HAP-1 (cell line): Measurements from ENCODE around the gene IGSF22.

Source experiments
- DNase-seq, 2 experiments: peaks; one replicate each; pipeline ENCODE4 v3.0.0-alpha.2; 2016 to 2020; ENCODE audit warnings: low spot score in 2 of 2
- H3K27me3 ChIP-seq: fragments of 250-450 bp; sonication (Bioruptor Pico); 2 replicates; pipeline ENCODE4 v1.5.1; 2020; ENCODE audit warnings: low read depth, mild to moderate bottlenecking, moderate library complexity
- H3K36me3 ChIP-seq: fragments of 250-450 bp; sonication (Bioruptor Pico); replicated peaks from 2 replicates; pipeline ENCODE4 v1.5.1; 2020; ENCODE audit warnings: mild to moderate bottlenecking
- H3K4me1 ChIP-seq: fragments of 250-450 bp; sonication (Bioruptor Pico); 2 replicates; pipeline ENCODE4 v1.5.1; 2020; ENCODE audit warnings: mild to moderate bottlenecking
- H3K4me3 ChIP-seq: fragments of 250-450 bp; sonication (Bioruptor Pico); 2 replicates; pipeline ENCODE4 v1.5.1; 2020; ENCODE audit warnings: mild to moderate bottlenecking, moderate library complexity
- H3K9me3 ChIP-seq: fragments of 250-450 bp; sonication (Bioruptor Pico); 2 replicates; pipeline ENCODE4 v1.5.1; 2020; ENCODE audit warnings: mild to moderate bottlenecking, moderate library complexity
- in situ Hi-C: fragments of 300-500 bp; cut with MboI; formaldehyde crosslinking; loops from 3 replicates; pipeline ENCODE4 v1.14.3; 2020; ENCODE audit warnings: low sequenced_read_pairs, inconsistent platforms, mixed read lengths

Gene IGSF22

GRCh38 chr11:18726040-18726439, at the start of gene IGSF22:
Gene IGSF22 (minus strand): TSS chr11:18726188. CDS start chr11:18724236, 1,952 bp downstream.
- Histone ChIP-seq H3K27me3 (no peaks in the 10 kb centered on the region), H3K36me3 (no peaks in the 10 kb centered on the region), H3K9me3 (no peaks in the 10 kb centered on the region), H3K4me1 (no peaks in the 10 kb centered on the region), H3K4me3 (no peak within 1 kb of the TSS)
- in situ Hi-C loops: loop anchor here (25.0 kb wide), 1 partner anchor 189 kb away; the partner anchor contains the start of gene TSG101
- DNase-seq: no peak

GRCh38 chr11:18774801-18775200, 48.8 kb upstream of the IGSF22 start:
- no peaks in the 10 kb centered on the region for H3K36me3 ChIP-seq
- no peaks in the 10 kb centered on the region for H3K4me1 ChIP-seq
- no peaks in the 10 kb centered on the region for H3K9me3 ChIP-seq
- in situ Hi-C loops: no loop called here
- peaks cover 3% of the 10 kb centered on the region; the same call in 1 of the 2 replicates for H3K27me3 ChIP-seq
- no peak overlapping the region for H3K4me3 ChIP-seq
- DNase-seq: no peak

- DNase-seq: no peak
- Histone ChIP-seq H3K9me3 (no peaks in the 10 kb centered on the region), H3K4me3 (no peak overlapping the region), H3K36me3 (no peaks in the 10 kb centered on the region), H3K4me1 (no peaks in the 10 kb centered on the region), H3K27me3 (peaks cover 3% of the 10 kb centered on the region; the same call in 1 of the 2 replicates)
- in situ Hi-C loops: no loop called here
These were observed 47.7 kb upstream of the IGSF22 start for GRCh38 chr11:18773681-18774080.

- H3K36me3 ChIP-seq: no peaks in the 10 kb centered on the region
- in situ Hi-C loops: no loop called here
- DNase-seq: no peak
- H3K4me3 ChIP-seq: no peak overlapping the region
- H3K27me3 ChIP-seq: peaks cover 3% of the 10 kb centered on the region; the same call in 1 of the 2 replicates
- H3K9me3 ChIP-seq: no peaks in the 10 kb centered on the region
- no peaks in the 10 kb centered on the region for H3K4me1 ChIP-seq
These were observed 47.1 kb upstream of the IGSF22 start for GRCh38 chr11:18773104-18773503.

- Histone ChIP-seq H3K4me1 (no peaks in the 10 kb centered on the region), H3K27me3 (peaks cover 3% of the 10 kb centered on the region; the same call in 1 of the 2 replicates), H3K4me3 (no peak overlapping the region), H3K9me3 (no peaks in the 10 kb centered on the region), H3K36me3 (no peaks in the 10 kb centered on the region)
- no peak for DNase-seq
- in situ Hi-C loops: no loop called here
These were observed 46.2 kb upstream of the IGSF22 start for GRCh38 chr11:18772211-18772610.

GRCh38 chr11:18771266-18772035, 45.5 kb upstream of the IGSF22 start:
- Histone ChIP-seq H3K27me3 (peaks cover 3% of the 10 kb centered on the region; the same call in 1 of the 2 replicates), H3K36me3 (no peaks in the 10 kb centered on the region), H3K4me3 (no peak overlapping the region), H3K4me1 (no peaks in the 10 kb centered on the region), H3K9me3 (no peaks in the 10 kb centered on the region)
- in situ Hi-C loops: no loop called here
- DNase-seq: no peak

GRCh38 chr11:18770479-18771125, 44.6 kb upstream of the IGSF22 start:
- in situ Hi-C loops: no loop called here
- no peaks in the 10 kb centered on the region for H3K9me3 ChIP-seq
- no peak for DNase-seq
- H3K27me3 ChIP-seq: peaks cover 3% of the 10 kb centered on the region; the same call in 1 of the 2 replicates
- H3K4me3 ChIP-seq: no peak overlapping the region
- no peaks in the 10 kb centered on the region for H3K36me3 ChIP-seq
- H3K4me1 ChIP-seq: no peaks in the 10 kb centered on the region

GRCh38 chr11:18769802-18770456, 43.9 kb upstream of the IGSF22 start:
- H3K27me3 ChIP-seq: peaks cover 3% of the 10 kb centered on the region; the same call in 1 of the 2 replicates
- H3K4me1 ChIP-seq: no peaks in the 10 kb centered on the region
- no peaks in the 10 kb centered on the region for H3K36me3 ChIP-seq
- no peak for DNase-seq
- in situ Hi-C loops: no loop called here
- no peaks in the 10 kb centered on the region for H3K9me3 ChIP-seq
- no peak overlapping the region for H3K4me3 ChIP-seq

- Histone ChIP-seq H3K4me3 (no peak overlapping the region), H3K4me1 (no peaks in the 10 kb centered on the region), H3K27me3 (peaks cover 3% of the 10 kb centered on the region; the same call in 1 of the 2 replicates), H3K9me3 (no peaks in the 10 kb centered on the region), H3K36me3 (no peaks in the 10 kb centered on the region)
- no peak for DNase-seq
- in situ Hi-C loops: no loop called here
These were observed 43.0 kb upstream of the IGSF22 start for GRCh38 chr11:18768978-18769377.

GRCh38 chr11:18768472-18768901, 42.5 kb upstream of the IGSF22 start:
- Histone ChIP-seq H3K4me1 (no peaks in the 10 kb centered on the region), H3K36me3 (no peaks in the 10 kb centered on the region), H3K9me3 (no peaks in the 10 kb centered on the region), H3K27me3 (peaks cover 3% of the 10 kb centered on the region; the same call in 1 of the 2 replicates), H3K4me3 (no peak overlapping the region)
- no peak for DNase-seq
- in situ Hi-C loops: no loop called here

- in situ Hi-C loops: no loop called here
- H3K9me3 ChIP-seq: no peaks in the 10 kb centered on the region
- no peak for DNase-seq
- no peak overlapping the region for H3K4me3 ChIP-seq
- H3K36me3 ChIP-seq: no peaks in the 10 kb centered on the region
- H3K27me3 ChIP-seq: no peaks in the 10 kb centered on the region
- no peaks in the 10 kb centered on the region for H3K4me1 ChIP-seq
These were observed 40.0 kb upstream of the IGSF22 start for GRCh38 chr11:18766015-18766414.

GRCh38 chr11:18765554-18765953, 39.6 kb upstream of the IGSF22 start:
- in situ Hi-C loops: no loop called here
- Histone ChIP-seq H3K36me3 (no peaks in the 10 kb centered on the region), H3K4me3 (no peak overlapping the region), H3K9me3 (no peaks in the 10 kb centered on the region), H3K27me3 (no peaks in the 10 kb centered on the region), H3K4me1 (no peaks in the 10 kb centered on the region)
- DNase-seq: no peak

GRCh38 chr11:18761741-18762140, 35.8 kb upstream of the IGSF22 start:
- in situ Hi-C loops: no loop called here
- peaks cover 4% of the 10 kb centered on the region; the same call in 1 of the 2 replicates for H3K27me3 ChIP-seq
- DNase-seq: no peak
- no peak overlapping the region for H3K4me3 ChIP-seq
- no peaks in the 10 kb centered on the region for H3K4me1 ChIP-seq
- H3K9me3 ChIP-seq: no peaks in the 10 kb centered on the region
- H3K36me3 ChIP-seq: no peaks in the 10 kb centered on the region

- Histone ChIP-seq H3K36me3 (no peaks in the 10 kb centered on the region), H3K4me1 (no peaks in the 10 kb centered on the region), H3K27me3 (peaks cover 4% of the 10 kb centered on the region; the same call in 1 of the 2 replicates), H3K9me3 (no peaks in the 10 kb centered on the region), H3K4me3 (no peak overlapping the region)
- no peak for DNase-seq
- in situ Hi-C loops: no loop called here
These were observed 35.2 kb upstream of the IGSF22 start for GRCh38 chr11:18761144-18761543.
